Testis (tissue), 3 donors: ENCODE results near the gene CHCHD3. TPM values are rescaled to one million over a fixed set of nuclear protein-coding genes. Genes with fewer than 3 reads are reported as not detected.

Experiments
- DNase-seq: peaks from one replicate; pipeline ENCODE4 v3.0.0-alpha.2; 2019
- H3K27ac ChIP-seq, 2 donors: fragments of 200-600 bp; sonication (generic); one replicate each; pipeline ENCODE4 v1.5.1; 2019
- H3K27me3 ChIP-seq: fragments of 200-600 bp; sonication (generic); one replicate; pipeline ENCODE4 v1.5.1; 2019
- H3K36me3 ChIP-seq: fragments of 200-600 bp; sonication (generic); one replicate; pipeline ENCODE4 v1.5.1; 2017; ENCODE audit warnings: low read depth; ENCODE audit errors: missing control alignments
- H3K4me1 ChIP-seq: fragments of 200-600 bp; sonication (generic); one replicate; pipeline ENCODE4 v1.5.1; 2019
- H3K4me3 ChIP-seq, 2 donors: fragments of 200-600 bp; sonication (generic); one replicate each; pipeline ENCODE4 v1.5.1; 2017 to 2019
- H3K9me3 ChIP-seq: fragments of 200-600 bp; sonication (generic); one replicate; pipeline ENCODE4 v1.5.1; 2017
- CTCF ChIP-seq, 3 experiments: fragments of 450-650 bp in 2 of 3; fragments of 200-600 bp in 1 of 3; sonication (generic) in 1 of 3; IDR thresholded peaks; one replicate each; pipeline ENCODE4 v1.5.1; 2016 to 2019; ENCODE audit warnings: antibody characterized with exemption in 3 of 3, mild to moderate bottlenecking in 2 of 3, moderate library complexity in 1 of 3
- POLR2A ChIP-seq: fragments of 450-650 bp; IDR thresholded peaks from one replicate; pipeline ENCODE4 v1.6.1; 2017; ENCODE audit warnings: antibody characterized with exemption, mild to moderate bottlenecking, moderate library complexity
- WGBS, 2 donors: methylation state at CpG; one replicate each; pipeline ENCODE4 v1.1.5; 2018; 5-methylcytosine and 5-hydroxymethylcytosine counted together
- intact Hi-C: fragments of 100-400 bp; cut with DNase I; formaldehyde crosslinking; loops from one replicate; pipeline ENCODE4 v1.15.1; 2023; ENCODE audit warnings: low total_unique reads
- polyA plus RNA-seq: library from polyadenylated mRNA; stranded (reverse); fragments of 350-450 nt; fragmentation: Illumina TruSeq; extraction: RNeasy Lipid Tissue Mini Kit (QIAGEN cat#74804); gene quantifications from one replicate; pipeline ENCODE4 v1.2.3, GENCODE V29; 2014; ENCODE audit warnings: low read depth, low replicate concordance; ENCODE audit not compliant: insufficient read depth
- total RNA-seq, 2 donors: library from RNA; depleted of rRNA; stranded (reverse); fragments of >200 nt; gene quantifications; one replicate each; pipeline ENCODE4 v1.2.3, GENCODE V29; 2016

The CHCHD3 gene
- total and polyA plus RNA-seq, 3 donors from 2014 or later = 44.0 to 53.0 (median 47.9) TPM

GRCh38 chr7:132760244-132760623 is 321.7 kb downstream of the CHCHD3 start:
- Histone ChIP-seq H3K36me3 (no peaks in the 10 kb centered on the region), H3K27me3 (no peaks in the 10 kb centered on the region), H3K4me3 (no peak overlapping the region), H3K9me3 (no peaks in the 10 kb centered on the region), H3K27ac (no peak overlapping the region), H3K4me1 (peaks cover 4% of the 10 kb centered on the region)
- 91 to 95% methylated on average over 2 of the region's 2 CpGs for WGBS, 2 donors
- intact Hi-C loops = no loop called here
- no peak for DNase-seq
- no peak for TF ChIP-seq CTCF (IDR thresholded peaks at IDR 0.05)
- TF ChIP-seq POLR2A = no peak

- no peaks in the 10 kb centered on the region for H3K9me3 ChIP-seq
- peaks cover 4% of the 10 kb centered on the region for H3K4me1 ChIP-seq
- WGBS, 2 donors = 83 to 95% methylated on average over 13 to 15 of the region's 15 CpGs
- H3K27ac ChIP-seq = no peak overlapping the region
- H3K27me3 ChIP-seq = no peaks in the 10 kb centered on the region
- no peak overlapping the region for H3K4me3 ChIP-seq
- intact Hi-C loops = no loop called here
- TF ChIP-seq POLR2A = no peak
- TF ChIP-seq CTCF (IDR thresholded peaks at IDR 0.05) = no peak
- H3K36me3 ChIP-seq = no peaks in the 10 kb centered on the region
- no peak for DNase-seq
Measured at GRCh38 chr7:132759482-132760243, 322.2 kb downstream of the CHCHD3 start.

- TF ChIP-seq POLR2A (no peak), CTCF (IDR thresholded peaks at IDR 0.05) (no peak)
- Histone ChIP-seq H3K4me3 (no peak overlapping the region), H3K36me3 (no peaks in the 10 kb centered on the region), H3K4me1 (peaks cover 4% of the 10 kb centered on the region), H3K27me3 (no peaks in the 10 kb centered on the region), H3K9me3 (no peaks in the 10 kb centered on the region), H3K27ac (no peak overlapping the region)
- 90 to 91% methylated on average over 5 of the region's 5 CpGs for WGBS, 2 donors
- DNase-seq = no peak
- intact Hi-C loops = no loop called here
Measured at GRCh38 chr7:132758986-132759385, 322.9 kb downstream of the CHCHD3 start.

- Histone ChIP-seq H3K4me1 (peaks cover 4% of the 10 kb centered on the region), H3K27ac (no peak overlapping the region), H3K36me3 (no peaks in the 10 kb centered on the region), H3K9me3 (no peaks in the 10 kb centered on the region), H3K27me3 (no peaks in the 10 kb centered on the region), H3K4me3 (no peak overlapping the region)
- DNase-seq = no peak
- intact Hi-C loops = no loop called here
- TF ChIP-seq CTCF (IDR thresholded peaks at IDR 0.05) (no peak), POLR2A (no peak)
- WGBS, 2 donors = 81 to 86% methylated on average over 3 of the region's 3 CpGs
Measured at GRCh38 chr7:132757783-132758182, 324.1 kb downstream of the CHCHD3 start.

- no peak for DNase-seq
- no peaks in the 10 kb centered on the region for H3K27me3 ChIP-seq
- intact Hi-C loops = no loop called here
- 53 to 54% methylated on average over 5 of the region's 5 CpGs for WGBS, 2 donors
- no peak overlapping the region for H3K4me3 ChIP-seq
- peaks cover 4% of the 10 kb centered on the region for H3K4me1 ChIP-seq
- H3K27ac ChIP-seq = no peak overlapping the region
- H3K9me3 ChIP-seq = no peaks in the 10 kb centered on the region
- TF ChIP-seq POLR2A (no peak), CTCF (IDR thresholded peaks at IDR 0.05) (no peak)
- no peaks in the 10 kb centered on the region for H3K36me3 ChIP-seq
Measured at GRCh38 chr7:132756484-132756990, 325.4 kb downstream of the CHCHD3 start.
